Left ventricle myocardium inferior (tissue), 1 donor: Measurements from ENCODE around the gene RAD51B. TPM values are rescaled to one million over a fixed set of nuclear protein-coding genes. Genes with fewer than 3 reads are reported as not detected.
A peak's percentile ranks its signal among the peaks of the same experiment; 100 is the strongest.

Experiments
- DNase-seq: peaks from one replicate; pipeline ENCODE4 v3.0.0-alpha.2; 2020
- H3K27ac ChIP-seq: fragments of 200-600 bp; replicated peaks from 2 replicates; pipeline ENCODE4 v1.8.0; 2021
- H3K27me3 ChIP-seq: fragments of 200-600 bp; 2 replicates; pipeline ENCODE4 v1.8.0; 2021; ENCODE audit warnings: low read depth
- H3K36me3 ChIP-seq: fragments of 200-600 bp; 2 replicates; pipeline ENCODE4 v1.8.0; 2021
- H3K4me1 ChIP-seq: fragments of 200-600 bp; 2 replicates; pipeline ENCODE4 v1.8.0; 2021
- H3K4me3 ChIP-seq: fragments of 200-600 bp; 2 replicates; pipeline ENCODE4 v1.8.0; 2021; ENCODE audit warnings: mild to moderate bottlenecking, moderate library complexity
- H3K9me3 ChIP-seq: fragments of 200-600 bp; replicated peaks from 2 replicates; pipeline ENCODE4 v1.8.0; 2021
- CTCF ChIP-seq: fragments of 200-600 bp; IDR thresholded peaks from 2 replicates; pipeline ENCODE4 v1.8.0; 2021; ENCODE audit warnings: antibody characterized with exemption, mild to moderate bottlenecking, borderline replicate concordance
- intact Hi-C: fragments of 100-400 bp; cut with micrococcal nuclease; formaldehyde crosslinking; loops from one replicate; pipeline ENCODE4 v1.11.0; 2022
- total RNA-seq: library from RNA; stranded (reverse); fragmentation: NEBNext Ultra II Directional; extraction: Animal tissue kit (Norgen Biotek cat#: 25700); gene quantifications from one replicate; pipeline ENCODE4 v1.2.1, GENCODE V29; 2021
- donor health status: DM: no; HTN: yes; CAD: no; lungs with severe emphysema.

Gene RAD51B
- total RNA-seq, 1 donor from 2014 or later, result 2.4 TPM

GRCh38 chr14:68377006-68377405 is 557.4 kb downstream of the RAD51B start:
- no peak for TF ChIP-seq CTCF
- no peak for DNase-seq

GRCh38 chr14:68377459-68377858 is 557.9 kb downstream of the RAD51B start:
- Histone ChIP-seq H3K9me3 (no peaks in the 10 kb centered on the region), H3K4me1 (peaks cover 46% of the 10 kb centered on the region), H3K27ac (peak overlapping the region; percentile 86), H3K4me3 (no peak overlapping the region), H3K36me3 (no peaks in the 10 kb centered on the region), H3K27me3 (no peaks in the 10 kb centered on the region)
- intact Hi-C loops, result no loop called here
- TF ChIP-seq CTCF, result no peak
- DNase-seq, result peak; percentile 61

More at GRCh38 chr14:68377006-68377405, 557.4 kb downstream of the RAD51B start:
- Histone ChIP-seq H3K27me3 (no peaks in the 10 kb centered on the region), H3K4me3 (no peak overlapping the region), H3K36me3 (no peaks in the 10 kb centered on the region), H3K27ac (peak overlapping the region; percentile 86), H3K9me3 (no peaks in the 10 kb centered on the region), H3K4me1 (peaks cover 46% of the 10 kb centered on the region)
- intact Hi-C loops, result no loop called here

- Histone ChIP-seq H3K9me3 (no peaks in the 10 kb centered on the region), H3K27me3 (no peaks in the 10 kb centered on the region), H3K27ac (peak overlapping the region; percentile 86), H3K4me3 (no peak overlapping the region), H3K4me1 (peaks cover 59% of the 10 kb centered on the region), H3K36me3 (no peaks in the 10 kb centered on the region)
- intact Hi-C loops, result no loop called here
- no peak for DNase-seq
- TF ChIP-seq CTCF, result no peak
Measured at GRCh38 chr14:68379510-68380328, 560.1 kb downstream of the RAD51B start.

GRCh38 chr14:68380329-68380741 is 560.8 kb downstream of the RAD51B start:
- no peak for TF ChIP-seq CTCF
- H3K4me3 ChIP-seq, result no peak overlapping the region
- no peaks in the 10 kb centered on the region for H3K27me3 ChIP-seq
- no peaks in the 10 kb centered on the region for H3K9me3 ChIP-seq
- no peak for DNase-seq
- no peaks in the 10 kb centered on the region for H3K36me3 ChIP-seq
- intact Hi-C loops, result no loop called here
- H3K27ac ChIP-seq, result peak overlapping the region; percentile 86
- peaks cover 62% of the 10 kb centered on the region for H3K4me1 ChIP-seq

GRCh38 chr14:68384335-68384734 is 564.8 kb downstream of the RAD51B start:
- peaks cover 47% of the 10 kb centered on the region for H3K4me1 ChIP-seq

More at GRCh38 chr14:68384335-68384734, 564.8 kb downstream of the RAD51B start:
- intact Hi-C loops, result no loop called here
- DNase-seq, result peak; percentile 40
- H3K36me3 ChIP-seq, result no peaks in the 10 kb centered on the region
- H3K27ac ChIP-seq, result peak overlapping the region; percentile 68
- TF ChIP-seq CTCF, result no peak
- H3K9me3 ChIP-seq, result no peaks in the 10 kb centered on the region
- no peaks in the 10 kb centered on the region for H3K27me3 ChIP-seq
- no peak overlapping the region for H3K4me3 ChIP-seq
